K562 treated with DMSO at 1 percent for 4 hours (cell line): ENCODE measurements around the gene GOLGA6L10. TPM values are rescaled to one million over a fixed set of nuclear protein-coding genes. Genes with fewer than 3 reads are reported as not detected.

ENCODE experiments used
- total RNA-seq: library from RNA; unstranded; fragments of 300-600 nt; gene quantifications from 2 replicates; pipeline ENCODE4 v1.2.3, GENCODE V29; 2022; ENCODE audit not compliant: insufficient read depth

GOLGA6L10 gene, protein sequence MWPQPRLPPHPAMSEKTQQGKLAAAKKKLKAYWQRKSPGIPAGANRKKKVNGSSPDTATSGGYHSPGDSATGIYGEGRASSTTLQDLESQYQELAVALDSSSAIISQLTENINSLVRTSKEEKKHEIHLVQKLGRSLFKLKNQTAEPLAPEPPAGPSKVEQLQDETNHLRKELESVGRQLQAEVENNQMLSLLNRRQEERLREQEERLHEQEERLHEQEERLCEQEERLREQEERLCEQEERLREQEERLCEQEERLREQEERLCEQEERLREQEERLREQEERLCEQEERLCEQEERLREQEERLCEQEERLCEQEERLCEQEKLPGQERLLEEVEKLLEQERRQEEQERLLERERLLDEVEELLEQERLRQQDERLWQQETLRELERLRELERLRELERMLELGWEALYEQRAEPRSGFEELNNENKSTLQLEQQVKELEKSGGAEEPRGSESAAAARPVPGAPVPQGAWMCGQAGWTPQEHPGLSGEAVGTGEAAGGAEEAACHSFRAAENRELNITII
- 0.84 and 1.6 TPM in 2 replicates for total RNA-seq

DNA sequence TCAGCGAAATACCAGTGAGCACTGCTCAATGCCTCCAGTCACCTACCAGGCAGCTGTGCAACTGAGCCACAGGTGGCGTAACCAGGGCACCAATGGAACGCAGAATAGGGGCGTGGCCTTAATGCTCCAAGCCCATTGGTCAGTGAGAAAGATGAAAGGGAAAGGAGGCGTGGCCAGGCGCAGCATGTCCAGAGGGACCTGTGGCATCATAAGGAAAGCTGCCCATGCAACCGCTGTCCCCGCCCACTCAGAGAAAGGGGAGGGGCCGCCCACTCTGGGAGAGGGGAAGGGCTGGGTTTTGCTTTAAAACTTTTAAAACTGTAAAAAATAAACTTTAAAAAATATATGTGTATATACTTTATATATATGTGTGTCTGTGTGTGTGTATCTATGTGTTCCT lies at the start of gene GOLGA6L10:
GOLGA6L10 (minus strand) TSS at position 101 of the 400 bp plus-strand sequence; CDS start at position 1, 100 bp downstream.

Other genes starting within 250 kb of the GOLGA6L10 start
- gene EFL1, start 86.7 kb downstream of the GOLGA6L10 start, total RNA-seq, result 8.4 and 10.8 TPM in 2 replicates
- gene SAXO2, start 86.7 kb downstream of the GOLGA6L10 start, total RNA-seq, result 12.7 and 15.7 TPM in 2 replicates
- gene GOLGA6L9, start 80.3 kb upstream of the GOLGA6L10 start, total RNA-seq, result 2.7 and 2.9 TPM in 2 replicates
- gene RPS17, start 191.0 kb upstream of the GOLGA6L10 start, total RNA-seq, result 8,090 and 8,545 TPM in 2 replicates